Spinal cord (tissue), 10 donors: Measurements from ENCODE around the gene PTX3. TPM values are rescaled to one million over a fixed set of nuclear protein-coding genes. Genes with fewer than 3 reads are reported as not detected.

Experiments
- DNase-seq, 6 donors: peaks; one replicate each; pipeline versions ENCODE4 v3.0.0 to v3.0.0-alpha.2; 2013 to 2015; ENCODE audit warnings: low spot score in 6 of 6, low read depth in 4 of 6
- H3K27ac ChIP-seq: one replicate; pipeline ENCODE4 v1.5.1; 2013; ENCODE audit warnings: low read depth, low read length, control low read depth
- H3K27me3 ChIP-seq: one replicate; pipeline ENCODE4 v1.6.1; 2013; ENCODE audit warnings: low read length; ENCODE audit not compliant: control insufficient read depth, insufficient read depth
- H3K36me3 ChIP-seq: one replicate; pipeline ENCODE4 v1.6.1; 2013; ENCODE audit warnings: low read length; ENCODE audit not compliant: control insufficient read depth, insufficient read depth
- H3K4me1 ChIP-seq: one replicate; pipeline ENCODE4 v1.6.1; 2013; ENCODE audit warnings: low read length; ENCODE audit not compliant: control insufficient read depth, insufficient read depth
- H3K4me3 ChIP-seq: one replicate; pipeline ENCODE4 v1.5.1; 2013; ENCODE audit warnings: low read depth, low read length, control low read depth
- H3K9me3 ChIP-seq: one replicate; pipeline ENCODE4 v1.6.1; 2013; ENCODE audit warnings: low read length; ENCODE audit not compliant: control insufficient read depth, insufficient read depth
- WGBS: methylation state at CpG from one replicate; pipeline ENCODE4 v1.1.5; 2013; ENCODE audit warnings: missing lambda C conversion rate; ENCODE audit not compliant: insufficient coverage; 5-methylcytosine and 5-hydroxymethylcytosine counted together
- polyA plus RNA-seq, 2 donors: library from polyadenylated mRNA; unstranded; fragments of 120-200 nt; gene quantifications; one replicate each; pipeline ENCODE4 v1.2.1, GENCODE V29; 2013; ENCODE audit not compliant: insufficient read length in 2 of 2
- total RNA-seq, 2 donors: library from RNA; depleted of rRNA in 1 of 2; stranded (reverse); fragments of 120-200 nt in 1 of 2; fragments of >200 nt in 1 of 2; gene quantifications; one replicate each; pipeline versions ENCODE4 v1.2.3 to v1.2.4, GENCODE V29; 2013 to 2014
- donor health status: healthy.

PTX3 gene
- total and polyA plus RNA-seq, 4 donors: 5.4 to 10.4 (median 7.5) TPM

- WGBS: no CpG with 5 or more reads among the region's 1 CpG
- Histone ChIP-seq H3K4me3 (no peak overlapping the region), H3K9me3 (no peaks in the 10 kb centered on the region)
Observed at GRCh38 chr3:157465741-157466140, 29.1 kb downstream of the PTX3 start.

DNA sequence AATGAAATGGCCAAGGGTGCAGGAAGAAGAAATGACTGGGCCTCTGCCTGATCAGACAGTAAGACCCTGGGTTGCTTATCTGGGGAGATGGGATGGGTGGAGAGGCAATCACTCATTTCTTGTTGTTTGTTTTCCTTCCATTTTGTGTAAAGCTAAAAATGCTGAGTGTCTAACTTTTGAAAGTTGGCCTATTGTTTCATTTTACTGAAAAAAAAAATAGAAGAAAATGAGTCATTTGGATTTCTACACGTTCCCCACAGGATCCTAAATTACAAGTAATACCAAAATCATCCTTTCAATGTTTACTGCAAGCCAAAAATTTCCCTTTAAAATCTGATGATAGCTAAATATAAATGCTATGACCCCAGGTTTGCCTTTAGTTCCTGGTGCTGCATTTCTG is 30.6 kb downstream of the PTX3 start:
- Histone ChIP-seq H3K36me3 (no peaks in the 10 kb centered on the region), H3K27ac (no peak overlapping the region), H3K4me3 (no peak overlapping the region), H3K27me3 (no peaks in the 10 kb centered on the region), H3K4me1 (no peaks in the 10 kb centered on the region), H3K9me3 (no peaks in the 10 kb centered on the region)
- DNase-seq: no peak
- WGBS: no CpG with 5 or more reads among the region's 1 CpG

More at GRCh38 chr3:157465741-157466140, 29.1 kb downstream of the PTX3 start:
- no peaks in the 10 kb centered on the region for H3K36me3 ChIP-seq
- DNase-seq: no peak
- no peak overlapping the region for H3K27ac ChIP-seq
- H3K4me1 ChIP-seq: no peaks in the 10 kb centered on the region
- no peaks in the 10 kb centered on the region for H3K27me3 ChIP-seq

- Histone ChIP-seq H3K4me3 (no peak overlapping the region), H3K36me3 (no peaks in the 10 kb centered on the region), H3K27ac (no peak overlapping the region), H3K9me3 (no peaks in the 10 kb centered on the region), H3K4me1 (no peaks in the 10 kb centered on the region), H3K27me3 (no peaks in the 10 kb centered on the region)
- no peak for DNase-seq
- no CpG with 5 or more reads among the region's 7 CpGs for WGBS
Observed at GRCh38 chr3:157469561-157470294, 33.1 kb downstream of the PTX3 start.

- Histone ChIP-seq H3K9me3 (no peaks in the 10 kb centered on the region), H3K4me1 (no peaks in the 10 kb centered on the region), H3K27me3 (no peaks in the 10 kb centered on the region), H3K36me3 (no peaks in the 10 kb centered on the region), H3K27ac (no peak overlapping the region), H3K4me3 (no peak overlapping the region)
- WGBS: no CpG with 5 or more reads among the region's 1 CpG
- DNase-seq: no peak
Observed at GRCh38 chr3:157471064-157471463, 34.4 kb downstream of the PTX3 start.

DNA sequence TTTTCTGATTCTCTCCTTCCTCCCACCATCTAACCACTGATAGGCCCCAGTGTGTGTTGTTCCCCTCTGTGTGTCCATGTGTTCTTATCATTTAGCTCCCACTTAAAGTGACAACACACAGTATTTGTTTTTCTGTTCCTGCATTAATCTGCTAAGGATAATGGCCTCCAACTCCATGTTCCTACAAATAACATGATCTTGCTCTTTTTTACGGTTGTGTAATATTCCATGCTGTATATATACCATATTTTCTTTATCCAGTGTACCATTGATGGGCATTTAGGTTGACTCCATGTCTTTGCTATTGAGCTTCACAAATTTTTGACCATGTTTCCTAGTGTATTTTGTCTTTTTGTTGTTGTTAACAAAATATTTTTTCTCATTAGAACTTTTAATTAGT is 36.0 kb downstream of the PTX3 start:
- Histone ChIP-seq H3K4me1 (no peaks in the 10 kb centered on the region), H3K27me3 (no peaks in the 10 kb centered on the region), H3K27ac (no peak overlapping the region), H3K4me3 (no peak overlapping the region), H3K36me3 (no peaks in the 10 kb centered on the region), H3K9me3 (no peaks in the 10 kb centered on the region)
- WGBS: no CpG with 5 or more reads among the region's 1 CpG
- no peak for DNase-seq

DNA sequence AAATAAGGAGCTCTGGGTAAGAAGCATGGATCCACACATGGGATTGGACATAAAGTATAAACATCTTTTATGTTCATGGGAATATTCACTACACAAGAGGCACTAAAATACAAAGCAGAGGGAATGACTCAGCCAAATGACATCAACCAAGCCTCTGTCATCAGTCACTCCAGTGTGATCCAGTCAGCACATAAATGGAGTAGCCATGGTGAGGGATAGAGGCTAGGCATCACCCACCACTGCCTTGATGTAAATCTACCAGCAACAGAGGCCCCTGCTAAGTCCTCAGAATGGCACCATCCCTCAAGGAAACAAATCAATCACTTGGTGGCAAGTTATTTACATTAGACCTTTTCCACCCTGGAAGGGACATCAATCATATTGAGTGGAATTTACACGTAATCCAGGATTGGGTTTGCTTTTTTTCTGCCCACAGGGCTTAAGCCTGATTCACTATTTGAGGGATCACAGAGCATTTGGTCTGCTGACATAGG is 39.3 kb downstream of the PTX3 start:
- no CpG with 5 or more reads among the region's 1 CpG for WGBS
- Histone ChIP-seq H3K27me3 (no peaks in the 10 kb centered on the region), H3K9me3 (no peaks in the 10 kb centered on the region), H3K27ac (no peak overlapping the region), H3K4me1 (no peaks in the 10 kb centered on the region), H3K36me3 (no peaks in the 10 kb centered on the region), H3K4me3 (no peak overlapping the region)
- no peak for DNase-seq

DNA sequence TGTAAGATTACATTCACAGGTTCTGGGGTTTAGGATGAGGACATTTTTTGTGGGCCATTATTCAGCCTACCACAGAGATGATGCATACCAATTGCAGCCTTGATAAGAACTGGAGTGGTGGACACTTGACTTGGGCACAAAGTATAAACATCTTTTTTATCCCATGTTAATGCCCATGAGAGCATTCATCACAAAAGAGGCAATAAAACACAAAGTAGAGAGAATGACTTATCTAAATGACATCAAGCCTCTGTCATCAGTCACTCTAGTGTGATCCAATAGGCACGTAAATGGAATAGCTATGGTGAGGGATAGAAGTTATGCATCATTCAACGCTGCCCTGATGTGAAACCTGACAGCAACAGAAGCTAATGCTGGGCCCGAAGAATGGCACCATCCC is 40.8 kb downstream of the PTX3 start:
- no CpG with 5 or more reads among the region's 3 CpGs for WGBS
- Histone ChIP-seq H3K4me3 (no peak overlapping the region), H3K4me1 (no peaks in the 10 kb centered on the region), H3K27ac (no peak overlapping the region), H3K36me3 (no peaks in the 10 kb centered on the region), H3K27me3 (no peaks in the 10 kb centered on the region), H3K9me3 (no peaks in the 10 kb centered on the region)
- no peak for DNase-seq

- no peaks in the 10 kb centered on the region for H3K4me1 ChIP-seq
- H3K27ac ChIP-seq: no peak overlapping the region
- no peak overlapping the region for H3K4me3 ChIP-seq
- no peaks in the 10 kb centered on the region for H3K9me3 ChIP-seq
- no peaks in the 10 kb centered on the region for H3K27me3 ChIP-seq
- WGBS: no CpG with 5 or more reads among the region's 1 CpG
- no peaks in the 10 kb centered on the region for H3K36me3 ChIP-seq
- DNase-seq: no peak
Observed at GRCh38 chr3:157479464-157480243, 43.0 kb downstream of the PTX3 start.

- no peak overlapping the region for H3K4me3 ChIP-seq
- no peaks in the 10 kb centered on the region for H3K9me3 ChIP-seq
- no CpG with 5 or more reads among the region's 1 CpG for WGBS
- H3K4me1 ChIP-seq: no peaks in the 10 kb centered on the region
- H3K27me3 ChIP-seq: no peaks in the 10 kb centered on the region
- H3K27ac ChIP-seq: no peak overlapping the region
- no peak for DNase-seq
- no peaks in the 10 kb centered on the region for H3K36me3 ChIP-seq
Observed at GRCh38 chr3:157487339-157487738, 50.7 kb downstream of the PTX3 start.

- Histone ChIP-seq H3K9me3 (no peaks in the 10 kb centered on the region), H3K27ac (no peak overlapping the region)
- DNase-seq: no peak
Observed at GRCh38 chr3:157488144-157488543, 51.5 kb downstream of the PTX3 start.

More at GRCh38 chr3:157488144-157488543, 51.5 kb downstream of the PTX3 start:
- Histone ChIP-seq H3K4me1 (no peaks in the 10 kb centered on the region), H3K4me3 (no peak overlapping the region), H3K36me3 (no peaks in the 10 kb centered on the region), H3K27me3 (no peaks in the 10 kb centered on the region)
